K562 (cell line): ENCODE measurements around the gene TIGD7. TPM values are rescaled to one million over a fixed set of nuclear protein-coding genes. Genes with fewer than 3 reads are reported as not detected.

Source experiments
- ARID3B ChIP-seq: fragments of 250-450 bp; sonication (Bioruptor Pico); IDR thresholded peaks from 2 replicates; pipeline ENCODE4 v1.4.0; 2020; ENCODE audit warnings: borderline replicate concordance
- ATF1 ChIP-seq, 2 experiments: fragments of 450-650 bp in 1 of 2; IDR thresholded peaks; 2 replicates each; pipeline ENCODE4 v1.6.1; 2016; ENCODE audit warnings: missing compliant biosample characterization in 1 of 2, missing genetic modification characterization in 1 of 2
- CBFA2T3 ChIP-seq: fragments of 450-650 bp; IDR thresholded peaks from 2 replicates; pipeline ENCODE4 v1.6.1; 2017
- CSDE1 ChIP-seq, 2 experiments: fragments of 450-650 bp; IDR thresholded peaks; 2 replicates each; pipeline ENCODE4 v1.6.1; 2016; ENCODE audit warnings: mild to moderate bottlenecking in 1 of 2
- FOXK1 ChIP-seq: sonication (generic); formaldehyde crosslinking; IDR thresholded peaks from 2 replicates; pipeline ENCODE4 v1.8.0; 2022; ENCODE audit warnings: missing genetic modification reagents, mild to moderate bottlenecking, borderline replicate concordance
- HDAC1 ChIP-seq, 2 experiments: fragments of 450-650 bp; IDR thresholded peaks; 2 replicates each; pipeline ENCODE4 v1.6.1; 2016 to 2017; ENCODE audit warnings: inconsistent platforms in 1 of 2, mild to moderate bottlenecking in 1 of 2, moderate library complexity in 1 of 2
- HDAC3 ChIP-seq: fragments of 450-650 bp; IDR thresholded peaks from 2 replicates; pipeline ENCODE4 v1.6.1; 2018; ENCODE audit warnings: borderline replicate concordance, mild to moderate bottlenecking, moderate library complexity; ENCODE audit not compliant: partially characterized antibody
- MEF2A ChIP-seq: IDR thresholded peaks from 2 replicates; pipeline ENCODE4 v1.6.1; 2011; ENCODE audit warnings: low read depth, mild to moderate bottlenecking, low read length, moderate library complexity; ENCODE audit not compliant: control insufficient read depth
- MTA1 ChIP-seq: fragments of 450-650 bp; IDR thresholded peaks from 2 replicates; pipeline ENCODE4 v1.6.1; 2017; ENCODE audit warnings: borderline replicate concordance
- NCOA4 ChIP-seq: fragments of 450-650 bp; IDR thresholded peaks from 2 replicates; pipeline ENCODE4 v1.6.1; 2018; ENCODE audit warnings: mild to moderate bottlenecking; ENCODE audit not compliant: partially characterized antibody
- NFE2 ChIP-seq: IDR thresholded peaks from 2 replicates; pipeline ENCODE4 v1.6.1; 2014; ENCODE audit warnings: antibody characterized with exemption, low read depth
- NR2F6 ChIP-seq: fragments of 450-650 bp; formaldehyde crosslinking; IDR thresholded peaks from 2 replicates; pipeline ENCODE4 v1.4.0; 2020; ENCODE audit warnings: mild to moderate bottlenecking
- RBM22 ChIP-seq: fragments of 200-400 bp; formaldehyde crosslinking; IDR thresholded peaks from 2 replicates; pipeline ENCODE4 v1.6.1; 2018; ENCODE audit warnings: low read length, low read depth; ENCODE audit not compliant: poor library complexity, severe bottlenecking
- SP2 ChIP-seq: IDR thresholded peaks from 2 replicates; pipeline ENCODE4 v1.6.1; 2011; ENCODE audit warnings: mild to moderate bottlenecking, low read depth, low read length, moderate library complexity; ENCODE audit not compliant: poor library complexity, severe bottlenecking; ENCODE audit errors: extremely low read depth
- TFAP4 ChIP-seq: sonication (generic); formaldehyde crosslinking; IDR thresholded peaks from 2 replicates; pipeline ENCODE4 v1.8.0; 2022; ENCODE audit warnings: missing genetic modification reagents, mild to moderate bottlenecking, moderate library complexity, borderline replicate concordance
- THAP7 ChIP-seq: fragments of 250-450 bp; sonication (Bioruptor Pico); IDR thresholded peaks from 2 replicates; pipeline ENCODE4 v1.5.0; 2021
- YBX1 ChIP-seq: fragments of 450-650 bp; IDR thresholded peaks from 2 replicates; pipeline ENCODE4 v1.7.1; 2016; ENCODE audit warnings: mild to moderate bottlenecking
- ZC3H11A ChIP-seq: IDR thresholded peaks from 2 replicates; pipeline ENCODE4 v1.6.1; 2012; ENCODE audit warnings: low read depth, low read length, improper control_type of control experiment
- ZNF398 ChIP-seq: fragments of 250-450 bp; sonication (Bioruptor Pico); IDR thresholded peaks from 2 replicates; pipeline ENCODE4 v1.8.0; 2021; ENCODE audit warnings: moderate library complexity, mild to moderate bottlenecking, inconsistent platforms
- polyA plus RNA-seq, 8 experiments: library from polyadenylated mRNA; depleted of rRNA in 4 of 8; stranded (reverse) in 5 of 8; unstranded in 3 of 8; fragments of >200 nt; fragmentation: Nextera tagmentation in 2 of 8; fragmentation: Illumina TruSeq in 1 of 8; extraction: Ambion mirVana in 2 of 8; extraction: Trizol in 1 of 8; gene quantifications; 2 replicates each; pipeline versions ENCODE4 v1.2.1 to v1.2.3, GENCODE V29; 2011 to 2014; ENCODE audit warnings: inconsistent platforms in 1 of 8, missing spikeins in 1 of 8
- total RNA-seq, 7 experiments: library from RNA; depleted of rRNA in 6 of 7; stranded (reverse); fragments of >200 nt in 6 of 7; fragmentation: Illumina TruSeq in 2 of 7; extraction: Trizol in 2 of 7; gene quantifications; 2 replicates each; pipeline versions ENCODE4 v1.2.1 to v1.2.3, GENCODE V29; 2011 to 2021; ENCODE audit warnings: low replicate concordance in 1 of 7

The TIGD7 gene
- total and polyA plus RNA-seq, 9 of the 15 experiments (the other 6 are each of a cell fraction or from before 2014, with no cell fraction given): 0.84 to 10.7 (median 6.7) TPM

GRCh38 chr16:3282730-3283542 is 22.3 kb downstream of the TIGD7 start, which contains the start of gene ZNF263 (continued):
- TF ChIP-seq THAP7 (CRISPR knock-in tag) (no peak), CBFA2T3 (peak; percentile 33; the same call in 1 of the 2 replicates), NFE2 (0 out of 2 replicates have a peak, but pooled peaks have one; percentile 21), FOXK1 (CRISPR knock-in tag) (peak; percentile 78; the same call in 1 of the 2 replicates), ARID3B (no peak), YBX1 (no peak), ZC3H11A (0 out of 2 replicates have a peak, but pooled peaks have one; percentile 36), CSDE1 (IDR thresholded peaks at IDR 0.05) (no peak; a peak in 1 of 4 replicates), SP2 (no peak), RBM22 (no peak), NR2F6 (CRISPR knock-in tag) (no peak), ZNF398 (no peak), HDAC1 (IDR thresholded peaks at IDR 0.05) (peak in 1 of 2 experiments; percentile 79; a peak in 2 of 4 replicates), HDAC3 (no peak), TFAP4 (CRISPR knock-in tag) (peak; percentile 78), MTA1 (peak; percentile 99), ATF1 (CRISPR knock-in tag; IDR thresholded peaks at IDR 0.05) (peak; percentile 95), ATF1 (tag; IDR thresholded peaks at IDR 0.05) (peak; percentile 98), MEF2A (no peak), NCOA4 (no peak)
